ENCODE data around the gene EEFSEC.

The EEFSEC gene

DNA sequence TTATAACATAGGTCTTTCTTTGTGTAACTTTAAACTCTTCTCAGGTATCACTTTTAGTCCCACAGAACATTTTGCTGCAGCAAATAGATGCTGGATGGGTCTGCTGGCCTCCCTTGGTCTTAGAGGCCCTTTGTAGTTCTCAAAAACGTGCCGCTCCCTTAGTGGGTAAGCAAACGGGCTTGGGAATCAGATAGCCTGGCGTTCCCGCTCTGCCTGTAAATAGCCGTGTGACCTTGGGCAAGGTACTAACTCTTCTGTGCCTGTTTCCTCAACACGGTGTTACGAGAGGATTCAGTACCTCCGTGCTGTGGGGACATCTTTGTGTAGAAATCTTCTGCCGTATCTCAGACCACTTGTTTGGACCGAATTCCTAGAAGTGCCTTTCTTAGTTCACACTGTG is 249.0 kb downstream of the EEFSEC start:
- no peak for DNase-seq

DNA sequence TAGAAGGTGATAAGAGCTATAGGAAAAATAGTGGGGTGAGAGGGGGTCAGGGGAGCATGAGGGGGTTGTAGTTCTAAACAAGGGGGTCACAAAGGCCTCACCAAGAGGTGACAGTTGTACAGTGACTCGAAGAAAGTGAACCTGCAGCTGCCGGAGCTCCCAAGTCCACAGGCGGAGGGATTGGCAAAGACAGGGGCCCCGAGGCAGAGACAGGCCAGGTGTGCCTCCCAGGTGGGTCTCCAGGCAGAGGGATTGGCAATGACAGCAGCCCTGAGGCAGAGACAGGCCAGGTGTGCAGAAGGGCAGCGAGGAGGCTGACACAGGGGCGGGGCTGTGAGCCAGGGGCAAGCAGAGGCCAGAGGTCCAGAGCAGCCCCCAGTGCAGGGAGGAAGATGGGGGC is 249.7 kb downstream of the EEFSEC start:
- no peak for DNase-seq

DNA sequence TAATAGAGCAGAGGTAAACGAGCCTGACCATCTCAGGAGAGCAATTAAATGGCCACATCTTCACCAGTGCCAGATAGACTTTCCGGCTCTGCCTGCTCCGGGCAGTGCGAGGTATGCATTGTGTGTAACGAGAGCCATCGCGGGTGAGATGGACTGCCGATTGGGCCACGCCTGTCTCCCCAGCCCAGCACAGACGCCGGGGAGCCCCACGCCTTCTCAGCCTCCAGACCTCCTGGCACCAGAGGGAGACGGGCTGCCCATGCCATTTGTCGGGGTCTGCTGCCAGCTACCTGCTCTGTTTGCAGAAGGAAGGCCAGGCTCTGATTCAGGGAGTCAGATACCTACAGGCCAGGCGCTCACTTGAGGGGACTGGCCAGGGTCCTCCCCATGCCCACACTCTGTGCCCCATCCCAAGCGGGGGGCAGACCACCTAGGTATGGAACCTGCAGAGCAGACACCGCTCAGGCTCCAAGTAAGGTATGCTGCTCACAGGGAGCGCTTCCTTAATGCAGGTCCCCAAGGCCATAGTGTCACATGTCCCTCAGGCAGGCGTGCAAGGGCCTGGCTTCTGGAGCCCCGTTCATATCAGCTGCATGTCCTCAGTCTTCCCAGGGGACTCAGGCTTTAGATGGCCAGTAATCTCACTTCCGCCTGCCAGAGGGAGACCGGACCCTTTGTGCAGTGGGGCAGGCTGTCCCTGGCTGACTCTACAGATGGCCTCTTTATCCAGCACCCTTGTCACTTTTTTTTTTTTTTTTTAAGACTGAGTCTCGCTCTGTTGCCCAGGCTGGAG is 251.2 kb downstream of the EEFSEC start:
- DNase-seq = no peak

DNA sequence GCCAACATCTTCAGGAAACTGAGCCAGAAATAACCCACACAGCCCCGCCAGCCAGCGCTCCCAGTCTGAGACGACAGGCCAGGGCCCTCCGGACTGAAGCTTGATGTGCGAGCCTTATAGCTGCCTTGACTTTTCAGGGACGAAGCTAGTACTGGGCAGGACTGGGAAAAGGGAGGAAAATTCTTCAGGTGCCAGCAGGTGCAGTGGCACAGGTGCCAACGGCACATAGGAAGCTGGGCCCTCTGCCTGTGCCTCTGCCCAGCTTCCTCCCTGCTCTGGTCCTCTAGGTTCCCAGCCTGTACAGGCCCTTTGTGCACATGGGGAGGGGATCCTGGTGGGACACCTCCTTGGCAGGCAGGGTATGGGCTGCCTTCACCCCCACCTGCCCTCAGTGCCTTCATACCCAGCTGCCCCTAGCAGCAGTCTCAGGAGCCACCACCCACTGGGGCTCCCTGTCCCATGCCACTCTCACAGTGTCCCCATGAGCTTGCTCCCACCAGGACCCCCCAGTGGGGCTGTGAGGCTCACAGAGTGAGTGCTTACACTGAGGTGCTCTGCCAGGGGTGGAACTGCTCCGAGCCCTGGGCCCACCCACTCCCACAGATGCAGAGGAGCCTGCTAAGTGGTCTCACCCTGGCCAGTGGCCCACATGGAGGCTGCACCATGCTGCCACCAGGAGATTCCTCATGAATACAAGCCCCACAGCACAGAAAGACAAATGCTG is 252.4 kb downstream of the EEFSEC start:
- no peak for DNase-seq

DNA sequence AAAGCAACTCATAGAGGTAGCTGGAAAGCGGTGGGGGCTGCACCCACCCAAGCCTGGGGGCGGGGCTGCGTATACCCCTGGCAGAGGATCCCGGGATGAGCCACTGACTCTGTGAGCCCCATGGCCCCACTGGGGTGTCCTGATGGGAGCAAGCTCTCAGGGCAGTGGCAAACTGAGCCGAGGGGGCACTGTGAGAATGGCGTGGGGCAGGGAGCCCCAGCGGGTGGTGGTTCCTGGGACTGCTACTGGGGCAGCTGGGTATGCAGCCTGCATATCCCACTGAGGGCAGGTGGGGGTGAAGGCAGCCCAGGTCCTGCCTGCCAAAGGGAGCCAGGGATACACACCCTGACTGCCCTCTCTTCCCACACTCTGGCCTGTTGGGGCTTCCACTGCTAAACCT is 254.0 kb downstream of the EEFSEC start:
- DNase-seq = no peak

DNA sequence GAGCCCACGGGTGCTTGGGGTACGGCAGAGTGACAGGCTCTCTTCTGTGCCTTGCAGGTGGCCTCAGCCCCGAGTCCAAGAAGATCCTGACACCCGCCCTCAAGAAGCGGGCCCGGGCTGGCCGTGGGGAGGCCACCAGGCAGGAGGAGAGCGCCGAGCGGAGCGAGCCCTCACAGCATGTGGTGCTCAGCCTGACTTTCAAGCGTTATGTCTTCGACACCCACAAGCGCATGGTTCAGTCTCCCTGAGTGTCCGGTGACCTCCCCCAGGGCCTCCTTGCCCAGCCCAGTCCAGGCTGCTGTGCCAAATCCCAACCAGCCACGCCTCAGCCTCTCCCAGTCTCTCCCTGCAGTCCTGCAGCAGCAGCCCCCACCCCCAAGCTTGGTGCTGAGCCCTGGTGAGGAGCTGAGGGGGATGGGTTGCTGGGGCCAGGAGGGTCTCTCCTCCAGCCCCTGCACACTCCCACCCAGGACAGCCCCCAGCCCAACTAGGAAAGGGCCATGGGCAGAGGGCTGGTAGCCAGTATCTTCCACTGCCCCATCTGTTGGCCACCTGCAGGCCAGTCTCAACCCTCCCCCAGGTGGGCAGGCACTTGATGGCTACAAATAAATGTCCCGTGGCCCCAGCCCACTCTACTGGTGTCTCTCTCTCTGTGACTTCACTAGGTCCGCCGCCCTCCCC is 254.9 kb downstream of the EEFSEC start:
- DNase-seq = no peak

DNA sequence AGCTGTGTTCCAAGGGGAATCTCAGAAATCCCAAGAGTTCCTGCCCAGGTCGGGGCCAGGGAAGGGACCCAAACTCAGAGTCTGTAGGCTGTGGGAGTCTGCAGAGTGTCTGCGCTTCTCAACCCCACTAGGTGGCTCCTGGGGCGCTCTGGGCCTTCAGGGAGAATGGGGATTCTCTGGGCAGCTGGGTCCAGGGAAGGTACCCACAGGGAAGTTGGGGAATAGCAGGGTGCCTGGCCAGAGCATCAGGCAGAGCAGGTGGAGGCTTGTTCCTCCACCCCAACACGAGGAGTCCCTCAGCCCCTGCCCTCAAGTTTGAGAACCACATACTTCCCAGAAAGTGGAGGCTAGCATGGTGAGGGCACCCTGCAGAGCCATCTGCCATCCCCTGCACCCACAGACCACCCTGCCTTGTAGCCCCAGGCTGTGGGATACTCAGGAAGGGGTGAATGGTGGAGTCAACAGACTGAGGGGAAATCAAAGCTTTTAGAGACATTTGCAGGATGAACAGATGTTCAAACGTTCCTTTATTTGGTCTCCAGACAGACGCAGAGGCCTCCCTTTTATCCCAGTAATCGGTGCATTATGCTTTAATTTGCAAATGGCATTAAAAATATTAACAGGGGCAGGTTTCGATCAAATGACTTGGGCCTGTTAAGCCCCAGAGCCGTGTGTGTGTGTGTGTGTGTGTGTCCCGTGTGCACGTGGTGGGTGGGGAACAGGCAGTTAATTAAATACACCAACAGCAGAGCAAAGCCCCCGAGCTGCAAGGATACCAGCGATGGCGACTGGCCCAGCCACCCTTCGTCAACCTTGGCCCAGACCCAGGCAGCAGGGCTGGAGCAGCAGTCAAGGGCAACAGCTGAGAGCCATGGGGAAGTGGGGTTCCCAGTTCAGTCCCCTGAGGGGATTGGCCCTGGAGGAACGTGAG is 255.7 kb downstream of the EEFSEC start:
- no peak for DNase-seq

DNA sequence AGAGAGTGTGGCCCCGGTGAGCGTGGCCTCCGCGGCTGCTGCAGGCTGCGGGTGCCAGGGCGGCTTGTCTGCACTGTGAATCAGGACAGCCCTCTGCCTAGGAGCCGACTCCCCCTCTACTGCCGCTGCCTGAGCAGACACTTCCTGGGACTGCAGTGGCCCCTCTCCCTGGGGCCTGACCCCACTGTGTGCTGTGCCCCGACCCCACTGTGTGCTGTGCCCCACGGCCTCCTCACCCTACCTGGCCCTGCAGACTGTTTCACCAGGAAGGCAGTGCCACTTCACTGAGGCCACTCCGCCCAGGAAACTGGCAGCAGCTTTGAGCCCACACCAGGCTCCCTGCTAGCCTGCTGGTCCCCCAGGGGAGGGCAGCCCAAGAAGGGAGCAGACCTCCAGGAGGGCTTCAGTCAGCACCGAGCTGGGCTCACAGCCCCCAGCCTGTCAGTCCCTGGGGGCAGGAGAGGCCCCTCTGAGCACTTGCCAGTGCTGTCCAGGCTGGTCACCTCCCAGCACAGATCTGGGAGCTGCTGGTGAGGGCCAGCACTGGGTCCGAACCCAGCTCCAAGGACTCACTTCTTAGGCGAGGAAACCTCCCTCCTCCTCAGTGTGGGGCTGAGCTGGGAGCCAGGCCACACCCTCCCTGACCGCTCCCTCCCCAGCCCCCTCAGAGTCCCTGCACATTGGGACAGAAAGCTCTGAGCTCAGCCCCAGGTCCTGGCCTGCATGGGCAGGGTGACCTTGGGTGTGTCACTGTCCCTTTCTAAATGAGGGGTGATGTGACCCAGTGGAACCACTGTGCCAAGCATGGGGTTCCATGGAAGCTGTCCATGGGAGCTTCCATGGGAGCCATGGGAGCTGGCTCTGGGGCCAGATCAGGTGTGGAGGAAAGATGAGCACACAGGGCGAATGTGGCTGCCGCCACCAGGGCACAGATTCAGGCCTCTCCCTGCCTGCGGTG is 256.6 kb downstream of the EEFSEC start:
- no peak for DNase-seq

DNA sequence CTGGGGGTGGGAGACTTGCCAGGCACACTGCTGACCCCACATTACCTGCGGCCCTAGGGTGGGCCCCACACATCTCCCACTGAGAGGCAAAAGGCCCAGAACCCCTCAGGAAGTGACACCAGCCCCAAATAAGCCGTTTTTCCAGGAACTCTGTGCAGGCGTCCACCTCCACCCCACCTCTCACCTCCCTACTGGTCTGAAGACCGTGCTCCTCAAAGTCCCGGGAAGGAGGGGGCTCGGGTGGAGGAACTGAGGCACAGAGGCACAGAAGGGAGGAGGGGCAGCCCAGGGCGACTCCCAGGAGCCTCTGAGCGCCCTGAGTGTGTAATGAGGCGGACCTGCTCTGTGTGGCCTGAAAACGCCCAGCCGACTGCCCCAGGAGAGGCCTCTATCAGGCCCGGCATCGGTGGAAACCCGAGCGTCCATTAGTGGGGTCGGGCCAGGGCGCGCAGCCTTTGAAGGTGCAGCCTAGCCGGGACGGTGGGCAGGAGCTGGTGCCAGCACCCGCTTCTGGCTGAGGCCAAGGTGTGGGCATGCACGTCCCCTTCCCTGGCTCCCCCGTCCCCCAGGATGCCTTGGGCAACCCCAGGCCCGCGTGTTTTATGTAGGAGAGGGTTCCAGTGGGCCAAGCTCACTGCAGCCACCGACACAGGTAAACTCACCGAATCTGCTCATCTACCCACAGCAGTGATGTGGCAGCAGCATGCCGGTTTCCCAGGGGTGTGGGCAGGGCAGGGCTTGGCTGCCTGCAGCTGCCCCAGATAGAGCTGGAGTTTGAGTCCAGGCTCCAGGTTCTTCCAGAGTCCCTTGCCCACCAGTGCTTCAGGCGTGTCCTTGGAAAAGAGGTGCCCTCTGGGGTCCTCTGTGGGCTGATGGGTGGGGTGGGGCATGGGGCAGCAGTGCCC is 257.6 kb downstream of the EEFSEC start:
- no peak for DNase-seq

DNA sequence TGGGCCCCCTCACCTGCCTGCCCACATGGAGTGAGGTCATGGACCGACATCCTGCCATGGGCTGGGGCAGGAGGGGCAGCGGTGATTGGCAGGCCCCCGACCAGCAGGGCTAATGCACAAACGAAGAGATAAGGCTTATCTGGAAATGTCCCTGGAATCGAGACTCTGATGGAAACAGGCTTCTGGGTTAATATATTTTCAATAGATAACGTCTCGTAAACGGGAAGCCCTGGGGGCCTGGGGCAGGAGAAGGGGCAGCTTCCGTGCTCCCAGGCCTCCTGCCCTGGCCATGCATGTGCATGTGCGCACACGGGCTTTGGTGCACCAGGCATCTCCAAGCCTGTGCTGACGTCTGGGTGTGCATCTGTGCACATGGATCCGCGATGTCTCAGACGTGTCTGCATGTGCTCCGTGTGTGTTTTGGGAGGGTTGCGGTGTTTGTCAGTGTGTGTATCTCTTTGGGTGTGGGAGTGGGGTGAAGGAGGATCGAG is 258.3 kb downstream of the EEFSEC start:
- DNase-seq = no peak

DNA sequence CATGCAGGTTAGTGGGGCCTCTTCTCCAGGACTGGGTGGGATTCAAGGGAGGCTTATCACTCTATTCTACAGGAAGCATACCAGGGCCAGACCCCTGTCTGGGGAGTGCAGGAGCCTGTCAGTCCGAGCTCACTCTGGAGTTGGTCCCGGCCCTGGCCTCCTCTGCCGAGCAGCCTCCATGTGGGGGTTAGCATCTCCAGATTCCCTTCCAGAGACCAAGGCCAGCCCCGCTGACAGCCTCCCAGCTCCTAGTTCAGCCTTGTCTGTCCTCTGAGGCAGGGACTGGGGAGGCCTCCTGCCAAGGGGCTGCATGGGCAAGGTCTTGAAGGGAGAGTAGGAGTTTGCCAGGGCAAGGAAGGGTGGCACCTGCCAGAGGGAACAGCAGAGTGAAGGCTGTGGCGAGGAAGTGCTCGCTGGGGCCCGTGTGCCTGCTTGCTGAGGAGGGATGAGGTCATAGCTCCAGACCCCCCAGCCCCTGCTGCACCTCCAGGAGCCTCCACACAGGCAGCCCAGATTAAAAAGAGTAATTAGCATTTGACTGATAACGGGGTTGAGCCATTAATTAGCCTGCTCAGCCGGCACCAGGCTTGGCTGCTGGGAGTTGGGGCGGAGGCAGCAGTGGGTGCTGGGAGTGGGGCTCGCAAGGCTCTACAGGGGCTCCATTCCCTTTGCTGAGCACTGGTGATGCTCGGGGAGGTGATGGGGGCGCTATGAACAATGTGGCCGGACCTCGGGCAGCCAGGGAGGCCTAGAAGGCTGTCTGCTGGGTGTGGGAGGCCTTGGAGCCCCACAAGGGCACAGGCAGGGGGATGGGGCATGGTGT is 259.1 kb downstream of the EEFSEC start:
- no peak for DNase-seq

DNA sequence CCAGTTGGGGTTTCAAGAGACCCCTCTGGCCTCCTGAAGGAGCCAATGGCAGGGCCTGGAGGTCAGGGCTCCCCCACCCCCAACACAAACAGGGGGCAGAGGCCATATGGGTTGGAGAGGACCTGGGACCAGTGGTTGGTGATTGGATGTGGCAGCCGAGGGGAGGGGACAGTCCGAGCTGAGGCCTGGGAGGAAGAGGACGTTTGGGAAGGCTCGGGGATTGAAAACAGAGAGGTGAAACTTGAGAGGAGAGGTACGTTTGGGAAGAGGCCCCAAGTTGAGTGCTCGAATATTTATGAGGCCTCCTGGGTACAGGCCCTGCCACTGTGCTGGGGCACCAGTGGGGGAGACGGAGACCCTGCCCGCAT is 259.7 kb downstream of the EEFSEC start:
- DNase-seq = no peak

DNA sequence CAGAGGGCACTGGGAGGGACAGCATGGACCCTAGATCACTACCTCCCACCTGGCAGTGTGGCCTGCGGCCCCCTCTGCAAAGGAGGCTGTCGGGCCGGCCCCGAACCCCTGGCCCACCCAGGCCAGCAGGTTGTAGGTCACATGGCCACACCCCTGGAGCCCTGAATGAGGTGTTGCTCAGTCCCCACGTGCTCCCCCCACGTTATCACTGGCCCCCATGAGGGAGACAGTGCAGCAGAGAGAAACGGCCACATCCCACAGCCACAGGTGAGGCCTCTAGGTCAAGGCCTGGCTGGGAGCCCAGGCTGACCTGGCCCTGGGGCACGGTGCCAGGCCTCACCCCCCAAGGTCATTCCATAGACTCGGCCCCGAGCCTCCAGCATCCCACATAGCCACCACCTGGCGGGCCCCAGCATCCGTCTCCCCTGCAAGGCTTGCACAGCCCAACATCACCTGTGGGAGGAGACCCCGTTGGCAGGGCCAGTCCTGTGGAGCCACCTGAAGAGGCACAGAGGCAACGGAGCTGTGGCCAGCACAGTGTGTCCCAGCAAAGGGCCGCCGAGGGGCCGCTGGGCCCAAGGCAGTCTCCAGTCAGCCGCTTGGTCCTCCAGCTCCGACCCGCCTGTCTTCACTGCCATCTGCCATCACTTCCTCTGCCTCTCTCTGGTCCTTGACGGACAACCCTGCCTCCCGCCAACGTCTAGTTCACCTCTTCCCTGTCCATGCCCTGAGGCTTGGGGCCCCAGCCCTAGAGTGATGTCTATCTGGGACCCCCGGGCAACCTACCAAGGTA is 260.3 kb downstream of the EEFSEC start:
- no peak for DNase-seq

DNA sequence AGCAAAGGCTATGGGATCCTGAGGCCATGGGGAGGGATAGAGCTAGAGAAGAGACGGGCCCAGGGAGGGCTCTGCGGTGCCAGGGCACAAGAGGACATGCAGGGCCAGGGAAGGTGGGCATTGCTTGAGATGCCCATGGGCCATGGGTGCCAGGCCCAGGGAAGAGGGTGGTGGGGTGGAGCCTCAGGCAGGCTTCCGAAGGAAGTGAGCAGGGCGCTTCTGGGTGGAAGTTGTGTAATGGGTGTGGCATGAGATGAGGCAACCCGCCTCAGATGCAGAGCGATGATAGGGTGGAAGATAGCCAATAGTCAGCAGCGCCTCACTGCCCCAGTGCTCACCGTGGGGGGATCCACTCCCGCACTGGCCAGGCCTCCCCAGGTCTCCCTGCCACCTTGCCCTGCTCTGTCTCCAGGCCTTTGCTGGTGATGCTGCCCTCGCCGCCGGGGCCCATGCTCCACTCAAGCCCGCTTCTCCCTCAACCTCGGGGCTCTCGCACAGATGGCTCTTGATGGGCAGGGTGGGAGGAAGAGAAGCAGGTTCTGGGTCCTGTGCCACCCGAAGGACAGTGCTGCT is 262.0 kb downstream of the EEFSEC start:
- no peak for DNase-seq

DNA sequence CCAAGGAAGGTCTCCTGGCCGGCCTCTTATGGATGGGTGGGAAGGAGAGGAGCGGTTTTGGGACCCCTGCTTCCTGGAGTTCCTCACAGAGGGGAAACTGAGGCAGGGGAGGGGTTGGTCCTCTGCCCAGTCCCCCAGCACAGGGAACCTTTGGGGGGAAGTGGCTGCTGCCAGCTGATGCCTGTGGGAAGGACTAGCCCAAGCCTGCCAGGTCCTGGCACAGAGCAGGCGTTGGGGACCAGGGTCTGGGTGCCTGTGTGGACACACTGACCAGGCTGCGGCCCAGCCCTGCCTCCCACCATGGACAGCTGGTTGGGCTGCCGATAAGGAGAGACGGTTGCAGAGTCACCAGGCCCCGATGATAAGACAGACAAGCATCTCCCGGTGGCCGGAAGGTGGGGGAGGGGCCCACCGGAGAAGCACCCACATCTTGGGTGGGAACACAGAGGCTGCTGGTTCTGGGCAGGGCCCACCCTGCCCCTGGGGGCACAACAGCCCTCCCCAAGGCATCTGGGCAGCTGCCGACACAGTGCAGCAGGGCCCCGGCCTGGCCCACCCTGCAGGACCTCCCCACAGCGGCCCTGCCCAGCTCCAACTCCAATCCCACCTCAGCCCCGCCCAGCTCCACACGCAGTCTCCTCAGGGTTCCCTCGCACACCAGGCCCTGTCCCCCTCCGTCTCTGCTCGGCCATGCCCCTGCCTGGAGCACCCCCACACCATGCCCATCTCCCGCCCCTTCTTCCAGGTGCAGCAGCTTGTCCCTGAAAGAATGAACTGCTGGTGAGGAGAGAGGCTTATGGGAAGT is 262.7 kb downstream of the EEFSEC start:
- DNase-seq = no peak

DNA sequence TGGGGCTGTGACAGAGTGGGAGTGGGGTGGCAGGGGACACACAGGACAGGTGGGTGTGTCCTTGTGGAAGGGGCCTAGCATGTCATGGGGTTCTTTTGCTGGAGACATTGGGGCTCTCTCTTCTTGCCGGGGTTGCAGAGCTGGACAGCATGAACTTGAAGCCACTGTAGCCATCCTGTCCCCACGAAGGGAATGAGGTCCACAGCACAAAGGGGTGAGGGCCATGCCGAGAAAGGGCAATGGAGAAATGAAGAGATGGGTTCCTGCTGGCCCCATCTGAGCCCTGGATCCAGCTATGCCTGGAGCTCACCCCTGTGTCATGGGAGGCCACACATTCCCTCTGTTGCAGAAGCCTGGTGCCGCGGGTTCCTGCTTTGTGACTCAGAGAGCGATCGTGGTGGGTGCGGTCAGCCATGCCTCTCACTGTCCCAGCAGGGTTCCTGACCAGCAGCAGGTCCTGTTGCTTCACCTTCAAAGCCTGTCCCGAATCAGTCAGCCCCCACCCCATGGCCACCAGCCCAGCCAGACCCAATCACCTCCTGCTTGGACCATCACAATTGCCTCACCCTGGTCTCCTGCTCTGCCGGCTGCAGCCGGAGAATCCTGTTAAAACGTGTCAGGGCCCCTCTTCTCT is 263.4 kb downstream of the EEFSEC start:
- DNase-seq = no peak

DNA sequence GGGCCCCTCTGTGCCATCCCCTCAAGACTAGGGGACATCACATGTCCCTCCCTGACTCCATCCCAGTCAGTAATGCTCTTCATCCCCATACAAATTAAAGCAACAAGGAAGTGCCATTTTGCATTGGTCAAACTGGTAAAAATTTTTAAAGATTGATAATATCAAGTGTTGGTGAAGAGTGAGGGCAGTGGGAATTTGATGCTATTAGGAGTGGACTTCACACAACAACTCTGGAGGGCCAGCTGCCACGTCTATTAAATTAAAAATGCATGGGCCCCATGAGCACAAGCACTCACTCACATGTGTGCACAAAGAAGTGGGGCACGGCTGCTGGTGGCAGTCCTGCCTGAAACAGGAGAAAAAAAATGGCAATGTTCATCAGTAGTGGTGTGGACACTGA is 265.6 kb downstream of the EEFSEC start:
- no peak for DNase-seq

Measured in activated CD4-positive, alpha-beta T cell treated with anti-CD3 and anti-CD28 coated beads, Interleukin-10, Interleukin-2, amounts not matched to agents 100 ng/mL and 50 ng/mL, durations not matched to agents 16 hours and 8 hours (primary cell).